ENCODE measurements around the gene ZSCAN9. TPM values are rescaled to one million over a fixed set of nuclear protein-coding genes. Genes with fewer than 3 reads are reported as not detected.

The ZSCAN9 gene
- total and polyA plus RNA-seq, 5 donors: 8.4 to 11.3 (median 8.7) TPM

DNA sequence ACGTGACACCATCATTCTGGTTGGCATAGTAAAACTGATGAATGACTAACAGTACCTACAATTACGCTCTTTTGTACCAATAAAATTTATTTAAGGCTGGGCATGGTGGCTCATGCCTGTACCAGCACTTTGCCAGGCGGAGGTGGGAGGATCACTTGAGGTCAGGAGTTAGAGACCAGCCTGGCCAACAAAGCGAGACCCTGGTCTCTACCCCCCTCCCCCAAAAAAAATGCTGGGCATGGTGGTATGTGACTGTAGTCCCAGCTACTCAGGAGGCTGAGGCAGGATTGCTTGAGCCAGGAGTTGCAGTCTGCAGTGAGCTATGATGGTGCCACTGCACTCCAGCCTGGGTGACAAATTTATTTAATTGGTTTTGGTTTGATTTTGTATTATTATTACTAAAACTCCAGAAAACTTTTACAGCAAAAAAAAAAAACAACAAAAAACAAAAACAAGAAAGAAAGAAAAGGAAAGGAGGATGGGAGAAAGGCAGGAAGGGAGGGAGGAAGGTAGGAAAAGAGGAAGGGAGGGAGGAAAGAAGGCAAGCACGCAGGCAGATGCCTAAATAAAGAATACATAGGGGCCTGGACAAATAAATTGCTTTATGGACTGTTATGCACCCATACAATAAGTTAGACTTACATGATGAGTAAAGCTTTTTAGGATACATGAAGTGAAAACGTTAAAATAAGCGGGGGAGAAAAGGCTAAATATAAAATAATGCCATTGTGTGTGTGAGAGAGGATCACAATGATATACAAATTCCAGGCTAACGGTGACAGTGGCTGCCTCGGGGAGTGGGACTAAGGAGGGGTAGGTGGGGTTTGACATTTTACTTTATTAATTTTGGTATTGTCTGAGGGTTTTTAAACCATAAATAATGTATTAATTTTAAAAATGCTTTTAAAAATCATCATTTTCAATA lies 682 bp upstream of the ZSCAN9 start:
- DNase-seq: no peak
- peak overlapping the region; percentile 16 for H3K27ac ChIP-seq (ENCODE audit: low read length)
- ATAC-seq: no peak
- intact Hi-C loops (cut with DNase I): loop anchor here in 1 of 4 donors (10.0 kb wide), 1 partner anchor 80 kb away; the partner anchor contains the start of gene ZKSCAN8
- WGBS: 51% methylated on average over 9 of the region's 9 CpGs
- no peaks in the 10 kb centered on the region for H3K9me3 ChIP-seq (ENCODE audit: control insufficient read depth, low read length)
- peaks cover 2% of the 10 kb centered on the region for H3K4me1 ChIP-seq (ENCODE audit: control insufficient read depth, insufficient read depth, low read length)
- peak overlapping the region; percentile 54 for H3K4me3 ChIP-seq (ENCODE audit: low read length)
- H3K27me3 ChIP-seq (ENCODE audit: control insufficient read depth, insufficient read depth): no peaks in the 10 kb centered on the region

DNA sequence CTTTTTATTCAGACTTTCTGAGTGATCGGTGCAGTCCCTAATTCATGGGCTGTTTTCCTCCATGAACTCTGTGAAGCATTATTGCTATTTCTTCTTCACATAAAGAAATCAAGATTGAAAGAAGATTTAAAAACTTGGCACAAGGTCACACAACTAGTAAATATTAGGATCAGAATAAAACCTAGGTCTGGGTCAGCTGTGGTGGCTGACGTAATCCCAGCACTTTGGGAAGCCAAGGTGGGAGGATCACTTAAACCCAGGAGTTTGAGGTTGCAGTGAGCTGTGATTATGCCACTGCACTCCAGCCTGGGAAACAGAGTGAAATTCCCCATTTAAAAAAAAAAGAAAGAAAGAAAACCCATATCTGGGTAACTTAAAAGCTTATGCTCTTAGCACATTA lies 1.4 kb downstream of the ZSCAN9 start:
- Histone ChIP-seq H3K4me1 (ENCODE audit: control insufficient read depth, insufficient read depth, low read length) (peaks cover 2% of the 10 kb centered on the region), H3K27me3 (ENCODE audit: control insufficient read depth, insufficient read depth) (no peaks in the 10 kb centered on the region), H3K9me3 (ENCODE audit: control insufficient read depth, low read length) (no peaks in the 10 kb centered on the region), H3K27ac (ENCODE audit: low read length) (no peak overlapping the region), H3K4me3 (ENCODE audit: low read length) (no peak overlapping the region)
- WGBS: 92% methylated on average over 2 of the region's 2 CpGs
- DNase-seq (no peak), ATAC-seq (no peak)
- intact Hi-C loops (cut with DNase I): loop anchor here in 1 of 4 donors (10.0 kb wide), 1 partner anchor 82 kb away; the partner anchor contains the start of gene ZKSCAN8

DNA sequence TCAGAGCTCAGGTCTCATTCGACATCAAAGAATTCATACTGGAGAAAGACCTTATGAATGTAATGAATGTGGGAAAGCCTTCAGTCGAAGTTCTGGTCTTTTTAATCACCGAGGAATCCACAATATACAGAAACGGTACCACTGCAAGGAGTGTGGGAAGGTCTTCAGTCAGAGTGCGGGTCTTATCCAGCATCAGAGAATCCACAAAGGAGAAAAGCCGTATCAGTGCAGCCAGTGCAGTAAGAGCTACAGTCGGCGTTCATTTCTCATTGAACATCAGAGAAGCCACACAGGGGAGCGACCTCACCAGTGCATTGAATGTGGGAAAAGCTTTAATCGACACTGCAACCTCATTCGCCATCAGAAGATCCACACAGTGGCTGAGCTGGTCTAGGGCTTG lies 7.7 kb downstream of the ZSCAN9 start:
- H3K27ac ChIP-seq (ENCODE audit: low read length): no peak overlapping the region
- intact Hi-C loops (cut with DNase I): no loop called here
- 95% methylated on average over 11 of the region's 11 CpGs for WGBS
- no peak for ATAC-seq
- DNase-seq: no peak
- peaks cover 1% of the 10 kb centered on the region for H3K4me1 ChIP-seq (ENCODE audit: control insufficient read depth, insufficient read depth, low read length)
- H3K27me3 ChIP-seq (ENCODE audit: control insufficient read depth, insufficient read depth): no peaks in the 10 kb centered on the region
- H3K9me3 ChIP-seq (ENCODE audit: control insufficient read depth, low read length): no peaks in the 10 kb centered on the region
- no peak overlapping the region for H3K4me3 ChIP-seq (ENCODE audit: low read length)

DNA sequence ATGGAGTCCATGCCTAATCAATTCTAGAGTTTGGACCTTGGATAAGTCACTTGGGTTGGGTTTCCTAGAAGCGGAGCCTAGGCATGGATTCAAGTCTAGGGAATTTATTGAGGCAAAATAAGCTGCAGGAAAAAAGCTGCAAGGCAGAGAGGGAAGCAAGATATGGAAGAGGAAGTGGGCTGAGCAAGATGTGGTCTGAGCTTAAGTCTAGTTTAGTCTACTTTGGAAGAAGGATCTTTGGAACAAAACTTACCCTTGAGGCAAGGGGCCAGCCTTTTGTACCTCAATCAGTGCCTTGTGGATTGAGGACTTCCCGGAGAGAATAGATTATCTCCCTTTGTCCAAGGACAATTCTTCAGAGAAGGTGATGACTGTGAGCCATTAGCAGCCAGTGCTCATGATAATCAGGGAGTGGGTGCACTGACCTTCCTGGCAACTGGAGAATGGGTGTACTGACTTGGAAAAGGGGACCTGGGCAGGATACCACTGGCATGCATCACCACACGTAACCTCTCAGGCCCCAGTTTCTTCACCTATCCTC lies 10.9 kb downstream of the ZSCAN9 start:
- Histone ChIP-seq H3K27me3 (ENCODE audit: control insufficient read depth, insufficient read depth) (no peaks in the 10 kb centered on the region), H3K4me1 (ENCODE audit: control insufficient read depth, insufficient read depth, low read length) (peaks cover 1% of the 10 kb centered on the region), H3K9me3 (ENCODE audit: control insufficient read depth, low read length) (no peaks in the 10 kb centered on the region), H3K27ac (ENCODE audit: low read length) (no peak overlapping the region), H3K4me3 (ENCODE audit: low read length) (no peak overlapping the region)
- peak in 1 of 2 donors; percentile 64 for ATAC-seq
- WGBS: 90% methylated on average over 3 of the region's 3 CpGs
- intact Hi-C loops (cut with DNase I): no loop called here
- DNase-seq: no peak

DNA sequence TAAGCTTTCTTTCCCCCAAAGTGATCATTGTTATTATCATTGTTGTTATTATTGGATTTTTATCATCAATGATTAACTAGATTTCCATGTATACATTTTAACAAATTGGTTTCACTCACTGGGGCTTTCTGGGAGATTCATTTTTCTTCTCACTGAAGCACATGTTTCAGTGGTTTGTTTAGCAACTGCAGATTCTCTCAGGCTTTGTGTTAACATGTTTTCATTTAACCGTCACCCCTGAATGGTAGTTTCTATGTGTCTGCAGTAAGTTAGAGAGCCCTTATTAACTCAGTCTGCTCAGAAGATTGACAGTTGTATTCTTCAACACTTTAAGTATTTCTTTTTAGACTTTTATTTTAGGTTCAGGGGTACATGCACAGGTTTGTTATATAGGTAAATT lies 14.6 kb downstream of the ZSCAN9 start:
- Histone ChIP-seq H3K4me1 (ENCODE audit: control insufficient read depth, insufficient read depth, low read length) (peaks cover 1% of the 10 kb centered on the region), H3K27ac (ENCODE audit: low read length) (no peak overlapping the region), H3K27me3 (ENCODE audit: control insufficient read depth, insufficient read depth) (no peaks in the 10 kb centered on the region), H3K4me3 (ENCODE audit: low read length) (no peak overlapping the region), H3K9me3 (ENCODE audit: control insufficient read depth, low read length) (no peaks in the 10 kb centered on the region)
- ATAC-seq (no peak), DNase-seq (no peak)
- intact Hi-C loops (cut with DNase I): no loop called here
- 95% methylated on average over 1 of the region's 1 CpG for WGBS

DNA sequence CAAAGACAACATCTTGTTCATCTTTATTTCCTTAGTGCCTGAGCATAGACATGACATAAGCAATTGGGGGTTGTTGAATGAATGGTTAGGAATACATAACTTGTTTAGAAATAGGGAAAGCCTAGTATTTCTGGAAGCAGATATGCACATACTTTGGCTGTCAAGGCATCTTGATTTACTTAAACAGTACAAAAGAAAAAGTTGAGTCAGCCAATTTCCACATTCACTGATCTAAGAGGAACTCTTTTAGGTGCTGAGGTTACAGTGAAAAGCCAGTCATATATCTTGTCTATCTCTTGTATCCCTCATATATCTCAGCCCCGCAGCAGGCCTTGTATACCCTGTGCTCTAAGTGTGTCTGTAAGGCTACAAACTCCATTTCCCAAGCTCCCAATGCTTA lies 15.4 kb downstream of the ZSCAN9 start:
- Histone ChIP-seq H3K9me3 (ENCODE audit: control insufficient read depth, low read length) (no peaks in the 10 kb centered on the region), H3K4me1 (ENCODE audit: control insufficient read depth, insufficient read depth, low read length) (peaks cover 1% of the 10 kb centered on the region), H3K27me3 (ENCODE audit: control insufficient read depth, insufficient read depth) (no peaks in the 10 kb centered on the region), H3K4me3 (ENCODE audit: low read length) (no peak overlapping the region), H3K27ac (ENCODE audit: low read length) (no peak overlapping the region)
- WGBS: 91% methylated on average over 1 of the region's 1 CpG
- DNase-seq: no peak
- intact Hi-C loops (cut with DNase I): no loop called here
- ATAC-seq: no peak

DNA sequence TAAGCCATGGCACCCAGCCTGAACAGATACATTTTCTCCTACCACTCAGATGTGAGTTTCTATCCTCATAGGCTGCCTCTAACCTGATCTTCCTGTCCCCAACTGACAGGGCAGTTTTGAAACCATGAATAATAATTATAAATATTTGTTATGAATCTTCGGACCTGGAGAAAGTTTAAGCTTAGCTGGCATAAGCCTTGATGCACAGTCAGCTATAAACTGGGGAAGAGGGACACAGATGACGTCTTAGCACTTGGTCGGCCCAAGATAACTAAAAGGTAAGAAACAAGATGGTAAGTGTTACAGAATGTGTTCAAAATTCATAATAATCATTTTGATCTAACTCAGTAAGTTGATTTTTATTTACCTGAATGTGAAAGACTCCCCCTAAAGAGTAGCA lies 18.9 kb downstream of the ZSCAN9 start:
- H3K4me3 ChIP-seq (ENCODE audit: low read length): no peak overlapping the region
- no peaks in the 10 kb centered on the region for H3K9me3 ChIP-seq (ENCODE audit: control insufficient read depth, low read length)
- ATAC-seq (no peak), DNase-seq (no peak)
- 91% methylated on average over 3 of the region's 3 CpGs for WGBS
- H3K27ac ChIP-seq (ENCODE audit: low read length): no peak overlapping the region
- H3K27me3 ChIP-seq (ENCODE audit: control insufficient read depth, insufficient read depth): no peaks in the 10 kb centered on the region
- intact Hi-C loops (cut with DNase I): no loop called here
- H3K4me1 ChIP-seq (ENCODE audit: control insufficient read depth, insufficient read depth, low read length): no peaks in the 10 kb centered on the region

DNA sequence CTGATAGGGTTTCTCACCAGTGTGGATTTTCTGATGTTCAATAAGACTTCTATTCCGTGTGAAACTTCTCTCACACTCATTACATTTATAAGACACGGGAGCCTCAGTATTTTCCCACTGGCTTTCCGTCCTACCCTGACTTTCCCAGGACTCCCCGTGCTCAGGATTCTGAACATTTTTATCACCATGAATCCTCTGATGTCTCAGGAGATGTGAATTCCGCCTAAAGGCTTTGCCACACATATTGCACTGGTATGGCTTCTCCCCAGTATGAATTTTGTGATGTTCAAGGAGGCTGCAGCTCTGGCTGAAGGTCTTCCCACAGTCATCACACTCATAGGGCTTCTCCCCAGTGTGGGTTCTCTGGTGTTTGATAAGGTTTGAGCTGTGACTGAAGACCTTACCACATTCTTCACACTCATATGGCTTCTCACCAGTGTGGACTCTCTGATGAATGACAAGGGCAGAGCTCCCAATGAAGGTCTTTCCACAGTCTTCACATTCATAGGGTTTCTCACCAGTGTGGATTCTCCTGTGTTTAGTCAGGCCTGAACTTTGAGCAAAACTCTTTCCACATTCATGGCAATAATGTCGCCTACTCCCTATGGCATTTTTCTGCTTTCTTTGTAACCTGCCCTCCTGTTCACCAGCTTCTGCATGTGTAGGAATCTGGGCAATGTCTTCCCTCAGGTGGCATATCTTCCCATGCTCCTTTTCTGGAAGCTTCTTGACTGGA lies 20.3 kb downstream of the ZSCAN9 start:
- H3K4me3 ChIP-seq (ENCODE audit: low read length): no peak overlapping the region
- H3K4me1 ChIP-seq (ENCODE audit: control insufficient read depth, insufficient read depth, low read length): no peaks in the 10 kb centered on the region
- ATAC-seq: no peak
- H3K9me3 ChIP-seq (ENCODE audit: control insufficient read depth, low read length): no peaks in the 10 kb centered on the region
- DNase-seq: no peak
- H3K27me3 ChIP-seq (ENCODE audit: control insufficient read depth, insufficient read depth): no peaks in the 10 kb centered on the region
- intact Hi-C loops (cut with DNase I): no loop called here
- 90% methylated on average over 6 of the region's 6 CpGs for WGBS
- no peak overlapping the region for H3K27ac ChIP-seq (ENCODE audit: low read length)

DNA sequence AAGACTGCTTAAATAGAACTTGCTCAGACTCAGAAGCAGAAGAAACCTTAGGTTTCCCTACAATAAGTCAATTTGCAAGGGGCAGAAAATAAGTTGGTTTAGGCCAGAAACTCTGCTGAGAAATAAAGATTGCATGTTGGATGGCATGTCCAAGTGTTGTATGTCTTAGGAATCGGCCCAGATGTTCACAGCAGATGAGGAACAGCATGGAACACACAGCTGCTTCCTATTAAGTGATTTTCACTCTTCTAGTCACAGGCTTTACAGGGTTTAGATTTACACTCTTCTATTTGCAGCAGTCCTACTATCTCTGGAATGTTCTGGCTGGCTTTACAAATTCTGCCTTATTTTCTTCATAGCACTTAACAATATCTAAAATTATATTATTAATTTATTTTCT lies 23.8 kb downstream of the ZSCAN9 start:
- no peak for DNase-seq
- WGBS: 72% methylated on average over 1 of the region's 1 CpG

DNA sequence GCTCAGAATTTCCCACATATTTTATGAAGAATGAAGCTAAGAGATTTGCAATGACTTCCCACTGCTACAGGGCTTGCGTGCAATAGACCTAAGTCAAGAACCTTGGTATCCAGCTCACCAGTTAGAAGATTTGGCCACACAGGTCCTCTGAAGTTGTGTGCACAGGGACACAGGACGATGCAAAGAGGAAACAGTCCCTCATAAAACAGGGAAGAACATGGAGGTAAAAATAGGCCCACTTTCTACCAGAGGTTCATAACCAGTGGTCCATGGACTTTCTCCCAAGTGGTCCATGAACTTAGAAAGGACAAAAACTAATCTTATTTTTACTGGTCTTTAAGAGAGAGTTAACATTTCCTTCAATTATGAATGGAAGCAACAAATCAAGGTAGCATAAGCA lies 25.7 kb downstream of the ZSCAN9 start:
- H3K27ac ChIP-seq (ENCODE audit: low read length): no peak overlapping the region
- 77% methylated on average over 2 of the region's 2 CpGs for WGBS
- intact Hi-C loops (cut with DNase I): loop anchor here in 2 of 4 donors (10.0 kb wide), 1 partner anchor 116 kb away; no protein-coding TSS in a partner anchor
- no peaks in the 10 kb centered on the region for H3K9me3 ChIP-seq (ENCODE audit: control insufficient read depth, low read length)
- peak overlapping the region; percentile 72 for H3K4me3 ChIP-seq (ENCODE audit: low read length)
- no peak for ATAC-seq
- no peaks in the 10 kb centered on the region for H3K27me3 ChIP-seq (ENCODE audit: control insufficient read depth, insufficient read depth)
- no peaks in the 10 kb centered on the region for H3K4me1 ChIP-seq (ENCODE audit: control insufficient read depth, insufficient read depth, low read length)
- no peak for DNase-seq

More for the DNA sequence above, 23.8 kb downstream of the ZSCAN9 start:
- no peaks in the 10 kb centered on the region for H3K4me1 ChIP-seq (ENCODE audit: control insufficient read depth, insufficient read depth, low read length)
- no peak overlapping the region for H3K4me3 ChIP-seq (ENCODE audit: low read length)
- no peaks in the 10 kb centered on the region for H3K27me3 ChIP-seq (ENCODE audit: control insufficient read depth, insufficient read depth)
- intact Hi-C loops (cut with DNase I): no loop called here
- H3K27ac ChIP-seq (ENCODE audit: low read length): no peak overlapping the region
- no peaks in the 10 kb centered on the region for H3K9me3 ChIP-seq (ENCODE audit: control insufficient read depth, low read length)
- ATAC-seq: no peak

DNA sequence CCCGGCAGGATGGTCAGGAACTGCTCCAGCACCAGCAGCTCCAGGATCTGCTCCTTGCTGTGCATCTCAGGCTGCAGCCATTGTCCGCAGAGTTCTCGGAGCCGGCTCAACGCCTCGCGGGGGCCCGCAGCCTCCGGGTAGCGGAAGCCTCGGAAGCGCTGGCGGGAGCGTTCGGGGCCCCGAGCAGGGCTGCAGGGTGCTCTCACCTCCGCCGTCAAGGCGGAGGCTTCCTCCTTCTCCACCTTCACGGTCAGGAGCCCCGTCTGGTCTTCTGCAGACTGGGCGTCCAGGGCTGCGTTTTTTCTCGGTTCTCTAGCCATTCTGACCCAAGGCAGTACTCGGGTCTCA lies 26.6 kb downstream of the ZSCAN9 start:
- 0% methylated on average over 25 of the region's 25 CpGs for WGBS
- peak overlapping the region; percentile 7 for H3K27ac ChIP-seq (ENCODE audit: low read length)
- H3K27me3 ChIP-seq (ENCODE audit: control insufficient read depth, insufficient read depth): no peaks in the 10 kb centered on the region
- intact Hi-C loops (cut with DNase I): loop anchor here in 2 of 4 donors (10.0 kb wide), 1 partner anchor 117 kb away; no protein-coding TSS in a partner anchor
- peak overlapping the region; percentile 72 for H3K4me3 ChIP-seq (ENCODE audit: low read length)
- no peaks in the 10 kb centered on the region for H3K4me1 ChIP-seq (ENCODE audit: control insufficient read depth, insufficient read depth, low read length)
- peak; percentile 34 to 46 for ATAC-seq
- DNase-seq: peak in 2 of 3 donors; percentile 48 to 57
- no peaks in the 10 kb centered on the region for H3K9me3 ChIP-seq (ENCODE audit: control insufficient read depth, low read length)

Data from right cardiac atrium (tissue), 5 donors.